Measurements from ENCODE around the gene CATSPERB.
"Not testable (repeated sequence)": the region's sequence is repeated elsewhere in the genome, so short reads cannot be mapped to it uniquely, and the experiment has no call there.

CATSPERB gene

DNA sequence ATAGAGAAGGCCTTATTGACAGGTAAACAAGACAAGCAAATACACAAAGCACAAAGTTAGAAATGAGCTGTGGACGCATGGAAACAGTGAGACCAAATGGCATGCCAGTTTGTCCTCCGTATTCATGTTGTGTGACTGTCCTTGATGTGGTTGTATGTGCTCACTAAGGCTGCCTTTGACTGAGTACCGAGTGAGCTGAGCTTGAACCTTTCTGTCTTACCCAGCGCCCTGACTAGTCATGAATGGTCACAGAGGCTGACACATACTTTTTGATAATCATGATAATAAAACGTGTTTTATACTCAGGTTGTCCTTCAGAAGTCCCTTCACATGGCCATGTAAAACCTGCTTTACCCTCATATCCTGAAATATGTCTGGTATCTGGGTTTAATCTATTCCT is 553 bp upstream of the CATSPERB start:
- DNase-seq (ENCODE audit: low read depth) = no peak

DNA sequence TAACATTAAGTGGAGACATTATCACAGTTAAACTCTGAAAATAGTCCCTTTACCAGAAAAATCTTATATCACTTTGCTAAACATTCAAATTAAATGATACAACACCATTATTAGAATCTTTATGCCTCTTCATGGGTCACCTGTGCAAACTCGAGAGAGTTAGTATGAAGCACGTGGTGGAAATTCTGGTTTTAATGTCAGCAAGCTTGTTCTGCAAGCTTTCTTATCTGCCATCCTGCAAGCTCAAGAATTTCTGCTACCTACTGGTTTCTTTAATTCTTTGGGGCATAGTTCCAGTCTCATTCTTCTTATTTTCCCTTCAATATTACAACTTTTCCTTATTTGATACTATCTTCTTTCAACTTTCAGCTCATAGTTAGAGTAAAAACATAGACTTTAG is 868 bp downstream of the CATSPERB start:
- DNase-seq (ENCODE audit: low read depth) = no peak

DNA sequence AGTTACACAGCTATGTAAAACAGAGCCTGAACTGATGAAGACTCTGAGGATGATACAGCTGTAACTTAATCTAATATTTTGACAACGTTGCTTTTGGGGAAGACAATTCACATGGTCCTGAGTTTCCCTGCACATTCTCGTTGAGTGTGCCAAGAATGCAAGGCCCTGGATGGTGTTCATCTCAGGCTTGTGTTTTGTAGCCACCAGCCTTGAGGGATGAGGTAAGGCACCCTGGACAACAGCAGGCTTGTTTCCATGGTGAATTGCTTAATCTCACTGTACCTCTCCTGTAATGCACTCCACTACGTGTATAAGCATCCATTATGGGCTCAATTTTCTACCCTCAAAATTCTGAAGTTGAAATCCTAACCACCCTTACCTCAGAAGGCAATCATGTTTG is 2.1 kb downstream of the CATSPERB start:
- DNase-seq (ENCODE audit: low read depth) = no peak

DNA sequence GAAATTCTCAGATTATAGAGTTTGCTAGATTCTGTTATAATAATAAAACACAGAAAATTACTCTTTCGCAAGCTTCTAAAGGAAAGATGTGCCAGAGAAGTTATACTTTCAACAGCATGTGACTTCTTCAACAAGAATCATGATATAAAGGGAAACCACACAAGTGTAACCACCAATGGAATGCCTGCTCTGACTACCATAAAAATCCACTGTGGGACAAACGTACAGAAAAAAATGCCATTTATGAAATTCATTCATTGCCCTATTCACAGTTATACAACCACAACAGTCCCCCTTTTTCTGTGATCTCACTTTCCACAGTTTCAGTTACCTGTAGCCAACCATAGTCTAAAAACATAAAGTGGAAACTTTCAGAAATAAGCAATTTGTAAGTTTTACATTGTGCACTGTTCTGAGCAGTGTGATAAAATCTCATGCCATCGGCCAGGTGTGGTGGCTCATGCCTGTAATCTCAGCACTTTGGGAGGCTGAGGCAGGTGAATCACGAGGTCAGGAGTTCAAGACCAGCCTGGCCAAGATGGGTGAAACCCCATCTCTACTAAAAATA is 3.2 kb downstream of the CATSPERB start:
- peak; percentile 33 for DNase-seq (ENCODE audit: low read depth)

DNA sequence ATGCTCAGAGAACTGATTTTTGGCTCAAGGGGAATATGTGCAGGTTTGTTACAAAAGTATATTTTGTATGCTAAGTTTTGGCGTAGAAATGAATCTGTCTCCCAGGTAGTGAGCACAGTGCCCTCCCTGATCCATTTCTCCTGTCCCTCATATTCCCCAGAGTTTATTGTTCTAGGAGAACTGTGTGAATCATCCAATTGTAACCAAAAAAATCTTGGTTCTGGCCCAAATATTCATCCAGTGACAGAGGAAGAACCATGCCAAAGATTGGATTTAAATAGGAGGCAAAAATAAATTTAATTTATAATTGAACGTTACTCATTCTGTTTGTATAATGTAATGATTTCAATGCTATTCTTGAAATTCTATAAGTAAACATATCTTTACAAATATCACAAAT is 4.8 kb downstream of the CATSPERB start:
- peak; percentile 56 for DNase-seq (ENCODE audit: low read depth)

DNA sequence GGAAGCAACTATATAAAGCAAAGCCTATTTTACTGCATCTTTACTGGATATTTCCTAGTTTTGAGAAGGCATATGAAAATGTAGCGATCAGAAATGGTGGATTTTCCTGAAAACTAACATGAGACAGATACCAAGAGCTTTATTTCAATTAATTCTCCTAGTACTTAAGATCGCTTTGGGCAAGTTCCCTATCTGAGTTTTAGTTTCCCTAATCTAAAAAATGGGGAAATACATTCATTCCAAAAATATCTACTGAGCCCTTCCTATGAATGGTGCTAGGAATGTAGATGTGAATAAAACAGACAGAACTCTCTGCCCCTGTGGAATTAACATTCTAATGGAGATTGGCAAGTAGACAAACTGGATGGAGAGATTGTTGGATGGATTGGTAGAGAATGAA is 8.4 kb downstream of the CATSPERB start:
- no peak for DNase-seq (ENCODE audit: low read depth)

DNA sequence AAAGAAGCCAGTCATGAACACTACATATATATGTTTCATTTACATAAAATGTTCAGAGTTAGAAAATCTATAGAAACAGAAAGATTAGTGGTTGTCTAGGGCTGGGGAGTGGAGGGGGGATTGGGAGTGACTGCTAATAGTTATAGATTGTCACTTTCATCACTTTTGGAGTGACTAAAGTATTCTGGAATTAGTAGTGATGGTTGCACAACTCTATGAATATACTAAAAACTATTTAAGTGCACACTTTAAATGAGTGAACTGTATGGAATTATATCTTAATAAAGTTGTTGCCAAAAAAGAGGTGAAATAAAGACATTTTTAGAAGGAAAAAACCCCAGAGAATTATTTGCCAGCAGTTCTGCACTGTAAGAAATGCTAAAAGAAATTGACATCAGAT is 9.5 kb downstream of the CATSPERB start:
- no peak for DNase-seq (ENCODE audit: low read depth)

DNA sequence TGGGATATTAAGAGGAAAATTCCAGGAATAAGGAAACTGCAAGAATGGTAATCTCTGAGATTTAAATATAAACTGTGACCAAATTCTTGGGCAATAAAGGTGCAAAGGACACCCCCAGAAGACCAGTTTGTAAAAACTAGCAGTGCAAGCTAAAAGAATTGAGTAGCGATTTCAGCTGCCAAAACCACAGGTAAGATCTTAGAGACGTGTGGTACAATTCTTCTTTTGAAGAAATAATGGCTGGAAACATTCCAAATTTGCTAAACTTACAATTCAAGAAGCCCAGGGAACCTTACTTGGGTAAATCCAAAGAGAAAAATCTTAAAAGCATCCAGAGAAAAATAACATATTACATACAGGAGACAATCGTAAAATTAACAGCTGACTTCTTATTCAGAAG is 12.0 kb downstream of the CATSPERB start:
- DNase-seq (ENCODE audit: low read depth) = no peak

DNA sequence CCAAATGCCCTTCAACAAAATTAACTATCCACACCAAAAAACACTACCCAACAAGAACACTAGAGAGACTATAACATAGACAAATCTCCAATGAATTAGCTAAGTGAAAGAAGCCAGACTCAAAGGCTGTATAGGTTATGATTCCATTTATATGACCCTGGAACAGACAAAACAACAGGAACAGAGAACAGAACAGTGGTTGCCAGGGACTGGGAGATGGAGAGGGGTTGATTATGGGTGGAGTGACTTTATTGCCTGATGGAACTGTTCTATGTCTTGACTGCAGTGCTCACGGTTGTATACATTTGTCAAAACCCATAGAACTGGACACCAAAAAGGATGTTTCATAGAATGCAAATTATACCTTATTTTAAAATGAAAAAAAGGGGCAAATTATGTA is 14.9 kb downstream of the CATSPERB start:
- DNase-seq (ENCODE audit: low read depth) = no peak

DNA sequence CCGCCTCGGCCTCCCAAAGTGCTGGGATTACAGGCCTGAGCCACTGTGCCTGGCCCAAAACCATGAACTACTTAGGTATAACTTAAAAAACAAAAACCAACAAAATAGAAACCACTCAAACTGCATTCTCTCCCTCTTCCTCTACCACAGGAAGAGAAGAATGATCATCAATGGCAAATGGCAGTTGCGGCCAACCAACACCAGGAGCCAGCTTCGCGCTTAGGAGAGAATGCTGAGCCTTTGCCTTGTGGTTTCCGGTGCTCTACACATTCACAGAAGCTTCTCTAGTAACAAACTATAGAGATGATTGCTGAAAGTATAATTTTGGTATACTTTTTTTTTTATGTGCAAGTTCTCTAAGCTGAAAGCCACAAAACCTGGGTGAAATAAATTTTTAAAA is 17.1 kb downstream of the CATSPERB start:
- no peak for DNase-seq (ENCODE audit: low read depth)

DNA sequence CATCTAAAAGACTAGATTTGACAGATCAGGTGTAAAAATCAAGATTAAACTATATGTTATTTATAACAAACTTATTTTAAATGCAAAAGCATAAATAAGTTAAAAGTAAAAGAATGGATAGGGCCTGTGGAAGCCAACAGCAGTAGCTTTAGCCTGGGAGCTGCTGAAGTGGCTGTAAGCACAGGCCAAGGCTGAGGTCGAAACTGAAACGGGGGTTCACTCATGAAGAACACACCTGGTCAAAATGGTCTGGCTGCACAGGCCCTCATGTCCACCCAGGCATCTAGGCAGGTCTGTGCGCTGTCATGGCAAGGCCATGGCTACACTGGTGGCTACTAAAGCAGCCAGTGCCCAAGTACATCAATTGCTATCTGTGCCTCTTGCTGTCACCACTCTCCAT is 23.1 kb downstream of the CATSPERB start:
- DNase-seq (ENCODE audit: low read depth) = no peak

DNA sequence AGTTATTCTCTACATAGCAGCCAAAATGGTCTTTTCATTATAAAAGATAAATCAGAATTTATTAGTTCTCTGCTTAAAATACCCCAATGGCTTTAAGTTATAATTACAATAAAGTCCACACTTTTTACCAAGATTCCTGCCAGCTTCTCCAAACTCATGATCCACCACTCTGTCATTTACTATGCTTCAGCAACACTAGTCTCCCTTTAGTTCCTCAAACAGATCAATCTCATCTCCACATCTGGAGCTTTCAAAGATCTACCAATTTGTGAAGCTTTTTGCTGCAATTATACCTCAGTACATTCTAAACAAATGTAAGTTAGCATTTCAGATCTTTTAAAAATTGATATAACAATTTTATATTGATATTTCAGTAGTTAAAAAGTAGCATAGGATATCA is 24.9 kb downstream of the CATSPERB start:
- DNase-seq (ENCODE audit: low read depth) = no peak

DNA sequence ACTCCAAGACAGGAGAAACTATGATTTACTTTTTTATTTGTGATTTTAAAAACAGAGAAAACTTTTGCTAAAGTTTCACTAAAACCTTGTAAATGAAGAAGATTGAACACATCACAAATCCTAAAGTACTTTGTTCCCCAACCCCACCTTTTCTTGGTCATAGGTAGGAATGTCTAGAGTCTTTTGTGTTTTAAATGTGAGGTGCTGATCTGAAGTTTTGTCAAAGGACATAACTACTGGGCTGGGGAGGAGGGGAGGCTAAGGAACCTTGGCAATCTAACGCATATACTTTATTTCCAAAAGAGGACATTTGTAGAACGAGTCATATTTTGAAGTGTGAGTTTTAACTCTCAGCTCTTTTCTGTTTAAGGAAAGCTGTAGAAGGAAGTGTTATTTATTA is 37.2 kb downstream of the CATSPERB start:
- no peak for DNase-seq (ENCODE audit: low read depth)

DNA sequence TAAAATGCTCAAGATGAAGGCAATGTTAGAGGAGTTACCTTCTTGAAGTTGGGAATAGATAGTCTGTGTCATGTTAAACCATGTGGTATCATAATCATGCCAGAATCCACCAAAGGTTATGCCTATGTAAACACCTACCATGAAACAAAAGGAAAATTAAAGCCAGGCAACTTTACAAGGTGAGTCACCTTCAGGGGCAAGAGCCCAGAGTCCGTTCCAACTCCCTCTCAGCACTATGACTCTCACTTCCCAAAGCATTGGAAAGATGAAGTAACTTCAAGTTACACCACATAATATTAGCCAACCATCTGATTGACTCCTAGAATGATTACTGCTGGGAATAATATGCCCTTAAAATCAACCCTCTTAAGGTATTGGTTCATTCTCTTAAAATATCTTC is 38.5 kb downstream of the CATSPERB start:
- DNase-seq (ENCODE audit: low read depth) = peak; percentile 38

DNA sequence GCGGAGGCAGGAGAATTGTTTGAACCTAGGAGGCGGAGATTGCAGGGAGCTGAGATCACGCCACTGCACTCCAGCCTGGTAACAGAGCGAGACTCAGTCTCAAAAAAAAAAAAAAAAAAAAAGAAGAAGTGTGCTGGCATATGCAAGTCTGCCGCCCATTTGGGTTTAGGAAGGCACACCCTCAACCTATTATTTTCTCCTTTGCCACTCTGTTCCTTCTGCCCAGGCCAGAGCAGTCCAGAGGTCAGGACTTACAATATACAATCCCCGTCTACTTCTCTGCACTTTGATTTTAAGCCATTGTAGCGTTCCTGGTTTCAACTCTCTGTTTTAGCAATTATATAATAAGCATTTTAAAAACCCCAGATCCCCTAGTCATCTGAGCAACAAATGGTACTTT is 39.8 kb downstream of the CATSPERB start:
- DNase-seq (ENCODE audit: low read depth) = no peak

DNA sequence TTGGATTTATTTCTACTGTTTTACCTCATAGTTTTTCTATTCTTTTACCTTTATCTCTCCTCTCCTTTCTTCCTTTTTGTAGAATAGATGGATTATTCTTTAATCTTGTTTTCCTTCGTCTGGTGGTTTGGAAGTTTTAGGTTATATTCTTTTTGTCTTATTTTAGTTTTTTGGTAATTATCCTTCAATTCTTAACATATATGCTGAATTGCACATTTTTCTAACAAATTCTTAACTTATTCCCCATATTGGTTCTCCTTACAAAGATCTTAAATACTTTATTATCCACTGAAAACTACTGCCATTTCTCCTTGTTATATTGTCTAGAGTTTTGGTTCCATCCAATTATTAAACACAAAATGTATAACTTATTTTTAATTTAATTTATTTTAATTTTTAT is 42.3 kb downstream of the CATSPERB start:
- no peak for DNase-seq (ENCODE audit: low read depth)

DNA sequence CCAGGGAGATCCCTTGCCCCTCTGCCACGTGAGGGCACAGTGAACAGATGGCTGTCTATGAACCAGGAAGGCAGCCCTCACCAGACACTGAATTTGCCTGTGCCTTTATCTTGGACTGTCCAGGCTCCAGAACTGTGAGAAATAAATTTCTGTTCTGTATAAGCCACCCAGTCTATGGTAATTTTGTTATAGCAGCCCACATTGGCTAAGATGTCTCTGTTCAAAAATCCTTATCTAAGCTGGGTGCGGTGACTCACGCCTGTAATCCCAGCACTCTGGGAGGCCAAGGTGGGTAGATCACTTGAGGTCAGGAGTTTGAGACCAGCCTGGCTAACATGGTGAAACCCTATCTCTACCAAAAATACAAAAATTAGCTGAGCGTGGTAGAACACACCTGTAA is 44.5 kb downstream of the CATSPERB start:
- not testable (repeated sequence) for DNase-seq (ENCODE audit: low read depth)

DNA sequence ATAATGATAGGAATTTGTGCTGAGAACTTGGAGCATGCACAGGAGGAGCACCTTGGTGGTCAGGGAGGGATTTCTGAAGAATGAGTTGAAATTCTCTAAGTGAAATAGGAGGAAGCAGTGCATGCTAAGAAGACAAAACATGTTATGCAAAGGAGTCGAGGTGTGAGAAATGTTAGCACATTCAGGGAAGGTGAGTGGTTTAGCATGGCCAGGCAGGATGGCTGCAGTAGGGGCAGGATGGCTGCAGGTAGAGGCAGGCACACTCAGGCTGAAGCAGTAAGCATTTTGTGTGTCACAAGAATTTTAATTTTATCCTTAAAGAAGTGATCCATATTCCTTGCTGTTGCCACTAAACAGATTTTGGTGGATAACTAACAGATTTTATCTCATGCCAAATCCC is 46.3 kb downstream of the CATSPERB start:
- no peak for DNase-seq (ENCODE audit: low read depth)

DNA sequence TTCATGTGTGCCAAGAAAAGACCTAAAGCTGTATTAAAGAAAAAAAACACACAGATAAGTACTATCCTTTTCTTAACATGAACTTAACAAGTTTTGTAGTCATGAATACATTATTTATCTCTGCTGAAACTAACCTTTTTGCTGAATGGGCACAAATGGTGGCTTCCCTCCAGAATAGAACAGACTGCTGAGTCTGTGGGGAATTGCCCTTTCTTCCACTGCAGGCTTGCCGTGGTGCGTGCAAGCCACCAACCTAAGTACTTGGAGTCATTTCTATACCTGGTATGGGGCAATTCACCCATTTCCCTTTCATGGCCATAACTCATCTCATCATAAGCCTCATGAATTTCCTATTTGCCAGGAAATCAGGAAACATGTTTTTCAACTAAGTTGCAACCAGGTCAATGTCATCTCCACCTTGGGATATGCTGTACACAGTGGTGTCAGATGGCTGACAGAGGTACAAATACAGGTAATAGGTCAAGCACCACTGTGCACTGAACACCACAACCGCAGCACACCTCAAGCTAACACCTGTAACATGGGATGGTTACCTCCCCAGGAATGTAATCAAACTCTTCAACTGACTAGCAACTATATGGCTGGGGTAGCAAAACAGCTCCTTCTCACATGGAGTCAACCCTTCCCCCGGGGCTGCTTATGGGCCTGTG is 49.9 kb downstream of the CATSPERB start:
- no peak for DNase-seq (ENCODE audit: low read depth)

DNA sequence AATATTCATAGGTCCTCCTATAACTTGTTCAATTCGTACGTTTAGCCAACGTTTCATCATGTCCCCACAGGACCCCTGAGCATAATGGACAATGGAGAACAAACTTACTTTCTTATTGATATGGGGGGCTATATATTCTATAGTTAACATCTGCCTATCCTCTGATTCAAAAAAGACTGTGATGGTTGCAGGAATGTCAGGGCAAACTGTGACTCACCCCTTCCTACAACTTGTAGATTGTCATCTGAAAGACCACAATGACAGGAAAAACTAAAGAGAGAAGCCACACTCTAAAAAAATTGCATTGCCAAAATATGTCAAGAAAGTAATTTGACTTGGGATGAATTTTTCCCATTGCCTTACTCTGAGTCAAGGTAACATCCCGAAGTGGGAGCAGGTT is 50.8 kb downstream of the CATSPERB start:
- no peak for DNase-seq (ENCODE audit: low read depth)

DNA sequence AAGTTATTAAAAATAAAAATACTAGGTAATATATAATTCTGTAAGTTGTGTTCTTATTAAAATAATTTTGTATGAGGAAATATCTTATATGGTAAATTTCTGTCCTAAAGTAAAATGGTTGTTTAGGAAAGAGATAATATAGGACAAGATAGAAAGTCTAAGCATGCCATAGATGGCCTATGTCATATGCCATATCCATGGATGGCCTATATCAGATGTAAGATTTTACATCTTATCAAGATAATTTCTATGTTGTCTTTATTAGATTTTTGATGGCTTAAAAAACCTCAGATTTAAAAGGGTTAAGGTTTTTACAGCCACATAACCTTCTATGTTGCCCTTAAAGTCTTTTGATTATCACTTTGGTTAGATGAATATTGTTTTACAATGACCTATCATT is 52.6 kb downstream of the CATSPERB start:
- DNase-seq (ENCODE audit: low read depth) = no peak

DNA sequence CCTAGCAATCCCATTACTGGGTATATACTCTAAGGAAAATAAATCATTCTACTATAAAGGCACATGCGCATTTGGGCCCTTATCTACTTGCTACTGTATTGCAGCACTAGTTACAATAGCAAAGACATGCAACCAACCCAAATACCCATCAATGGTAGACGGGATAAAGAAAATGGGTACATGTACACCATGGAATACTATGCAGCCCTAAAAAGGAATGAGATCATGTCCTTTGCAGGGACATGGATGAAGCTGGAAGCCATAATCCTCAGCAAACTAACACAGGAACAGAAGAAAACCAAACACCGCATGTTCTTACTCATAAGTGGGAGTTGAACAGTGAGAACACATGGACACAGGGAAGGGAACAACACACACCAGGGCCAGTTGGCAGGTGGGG is 54.2 kb downstream of the CATSPERB start:
- not testable (repeated sequence) for DNase-seq (ENCODE audit: low read depth)

DNA sequence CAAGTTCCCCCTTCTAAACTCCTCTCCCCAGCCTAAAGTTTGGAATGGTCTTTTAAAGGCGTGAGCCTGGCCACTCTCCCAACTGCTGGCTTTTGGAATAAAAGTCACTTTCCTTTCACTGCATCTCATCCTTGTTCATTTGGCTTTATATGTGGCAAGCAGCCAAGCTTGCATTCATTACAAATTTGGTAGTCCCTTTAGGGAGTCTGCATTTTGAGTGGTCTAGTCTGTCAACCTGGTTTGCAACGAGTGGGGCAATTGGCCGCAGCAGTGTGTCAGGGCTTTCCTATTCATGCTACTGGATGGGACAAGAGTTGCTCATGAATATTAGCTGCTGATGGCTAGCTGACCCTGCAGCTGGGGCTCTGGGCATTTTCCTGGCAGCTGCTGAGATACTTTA is 57.0 kb downstream of the CATSPERB start:
- no peak for DNase-seq (ENCODE audit: low read depth)

DNA sequence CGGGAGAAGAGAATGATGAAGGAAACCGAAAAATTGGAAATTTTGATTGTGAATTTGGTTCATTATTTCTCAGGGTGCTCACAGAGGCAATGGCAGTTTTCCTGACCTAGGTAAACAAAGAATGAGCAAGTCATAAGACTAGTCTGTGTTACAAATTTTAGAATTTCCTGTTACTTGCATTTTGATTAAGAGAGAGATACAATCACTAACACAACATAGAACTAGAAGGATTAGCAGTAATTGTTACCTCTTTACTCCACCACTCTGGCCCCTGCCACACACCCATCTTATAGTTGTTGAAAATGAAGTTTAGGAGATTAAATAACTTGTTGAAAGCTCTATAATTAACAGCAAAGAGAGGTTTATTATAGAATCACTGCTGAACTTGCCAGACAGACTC is 62.0 kb downstream of the CATSPERB start:
- DNase-seq (ENCODE audit: low read depth) = no peak

Data from stromal cell of bone marrow (primary cell).